Measurements from ENCODE around the gene ANKFY1.

Gene ANKFY1

DNA sequence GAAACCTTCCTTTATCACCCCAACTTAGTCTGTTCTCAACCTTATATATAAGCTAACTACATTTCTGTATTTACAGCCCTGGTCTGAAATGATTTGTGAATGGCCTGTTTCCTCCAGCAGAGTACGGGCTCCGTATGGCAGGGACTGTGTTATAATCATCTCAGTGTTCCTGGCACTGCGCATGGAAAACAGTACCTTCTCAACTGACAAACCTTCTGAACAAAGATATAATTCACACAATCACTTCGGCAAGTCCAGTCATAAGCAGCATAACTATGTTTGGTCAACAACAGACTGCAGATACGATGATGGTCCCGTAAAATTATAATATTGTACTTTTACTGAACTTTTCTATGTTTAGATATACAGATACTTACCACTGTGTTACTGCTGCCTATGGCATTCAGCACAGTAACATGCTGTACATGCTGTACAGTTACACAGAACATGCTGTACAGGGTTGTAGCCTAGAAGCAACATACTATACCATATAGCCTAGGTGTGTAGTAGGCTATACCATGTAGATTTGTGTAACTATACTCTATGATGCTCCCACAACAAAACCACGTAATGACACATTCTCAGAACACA lies 30.0 kb downstream of the ANKFY1 start:
- Histone ChIP-seq H3K4me3 (ENCODE audit: low read depth, low read length) (no peak overlapping the region), H3K27ac (ENCODE audit: extremely low read depth, low read depth, low read length) (no peak overlapping the region), H3K36me3 (ENCODE audit: control insufficient read depth in 2 of 2, insufficient read depth in 1 of 2, low read length in 2 of 2) (peaks cover 57 to 58% of the 10 kb centered on the region in 2 experiments), H3K9me3 (ENCODE audit: control insufficient read depth, insufficient read depth, low read depth, low read length) (no peaks in the 10 kb centered on the region), H3K4me1 (ENCODE audit: control insufficient read depth, insufficient read depth, low read length) (peaks cover 5% of the 10 kb centered on the region)
- no peak for TF ChIP-seq GLI4 (tag by site-specific recombination; IDR thresholded peaks at IDR 0.05)
- no peak for TF ChIP-seq ZNF274 (IDR thresholded peaks at IDR 0.05; ENCODE audit: low read length)
- no peak for TF ChIP-seq ZNF274 (tag by site-specific recombination; IDR thresholded peaks at IDR 0.05; ENCODE audit: borderline replicate concordance)
- no peak for TF ChIP-seq KLF10 (tag by site-specific recombination; IDR thresholded peaks at IDR 0.05)
- no peak for TF ChIP-seq ZNF426 (tag by site-specific recombination; IDR thresholded peaks at IDR 0.05)
- no peak for TF ChIP-seq MEIS1 (CRISPR knock-in tag; IDR thresholded peaks at IDR 0.05; ENCODE audit: borderline replicate concordance)
- TF ChIP-seq, protein P1, sequence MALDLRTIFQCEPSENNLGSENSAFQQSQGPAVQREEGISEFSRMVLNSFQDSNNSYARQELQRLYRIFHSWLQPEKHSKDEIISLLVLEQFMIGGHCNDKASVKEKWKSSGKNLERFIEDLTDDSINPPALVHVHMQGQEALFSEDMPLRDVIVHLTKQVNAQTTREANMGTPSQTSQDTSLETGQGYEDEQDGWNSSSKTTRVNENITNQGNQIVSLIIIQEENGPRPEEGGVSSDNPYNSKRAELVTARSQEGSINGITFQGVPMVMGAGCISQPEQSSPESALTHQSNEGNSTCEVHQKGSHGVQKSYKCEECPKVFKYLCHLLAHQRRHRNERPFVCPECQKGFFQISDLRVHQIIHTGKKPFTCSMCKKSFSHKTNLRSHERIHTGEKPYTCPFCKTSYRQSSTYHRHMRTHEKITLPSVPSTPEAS (tag by site-specific recombination; IDR thresholded peaks at IDR 0.05): no peak
- TF ChIP-seq PRDM4 (tag by site-specific recombination; IDR thresholded peaks at IDR 0.05): no peak
- TF ChIP-seq TSHZ1 (tag by site-specific recombination; IDR thresholded peaks at IDR 0.05; ENCODE audit: borderline replicate concordance): no peak
- TF ChIP-seq, protein P2, sequence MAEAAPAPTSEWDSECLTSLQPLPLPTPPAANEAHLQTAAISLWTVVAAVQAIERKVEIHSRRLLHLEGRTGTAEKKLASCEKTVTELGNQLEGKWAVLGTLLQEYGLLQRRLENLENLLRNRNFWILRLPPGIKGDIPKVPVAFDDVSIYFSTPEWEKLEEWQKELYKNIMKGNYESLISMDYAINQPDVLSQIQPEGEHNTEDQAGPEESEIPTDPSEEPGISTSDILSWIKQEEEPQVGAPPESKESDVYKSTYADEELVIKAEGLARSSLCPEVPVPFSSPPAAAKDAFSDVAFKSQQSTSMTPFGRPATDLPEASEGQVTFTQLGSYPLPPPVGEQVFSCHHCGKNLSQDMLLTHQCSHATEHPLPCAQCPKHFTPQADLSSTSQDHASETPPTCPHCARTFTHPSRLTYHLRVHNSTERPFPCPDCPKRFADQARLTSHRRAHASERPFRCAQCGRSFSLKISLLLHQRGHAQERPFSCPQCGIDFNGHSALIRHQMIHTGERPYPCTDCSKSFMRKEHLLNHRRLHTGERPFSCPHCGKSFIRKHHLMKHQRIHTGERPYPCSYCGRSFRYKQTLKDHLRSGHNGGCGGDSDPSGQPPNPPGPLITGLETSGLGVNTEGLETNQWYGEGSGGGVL (tag by site-specific recombination; IDR thresholded peaks at IDR 0.05): no peak
- TF ChIP-seq ZNF423 (tag by site-specific recombination; IDR thresholded peaks at IDR 0.05): no peak
- no peak for TF ChIP-seq ZFHX2 (tag by site-specific recombination; conservative IDR thresholded peaks at IDR 0.05)
- TF ChIP-seq ZNF624 (tag by site-specific recombination; IDR thresholded peaks at IDR 0.05): no peak
- no peak for TF ChIP-seq FEZF1 (tag by site-specific recombination; IDR thresholded peaks at IDR 0.05)
- TF ChIP-seq ZNF155 (tag by site-specific recombination; IDR thresholded peaks at IDR 0.05): no peak
- TF ChIP-seq ZNF639 (tag by site-specific recombination; IDR thresholded peaks at IDR 0.05): no peak
- TF ChIP-seq ZSCAN23 (tag by site-specific recombination; IDR thresholded peaks at IDR 0.05): no peak
- TF ChIP-seq MZF1 (tag by site-specific recombination; IDR thresholded peaks at IDR 0.05; ENCODE audit: borderline replicate concordance): no peak
- TF ChIP-seq, protein P3, sequence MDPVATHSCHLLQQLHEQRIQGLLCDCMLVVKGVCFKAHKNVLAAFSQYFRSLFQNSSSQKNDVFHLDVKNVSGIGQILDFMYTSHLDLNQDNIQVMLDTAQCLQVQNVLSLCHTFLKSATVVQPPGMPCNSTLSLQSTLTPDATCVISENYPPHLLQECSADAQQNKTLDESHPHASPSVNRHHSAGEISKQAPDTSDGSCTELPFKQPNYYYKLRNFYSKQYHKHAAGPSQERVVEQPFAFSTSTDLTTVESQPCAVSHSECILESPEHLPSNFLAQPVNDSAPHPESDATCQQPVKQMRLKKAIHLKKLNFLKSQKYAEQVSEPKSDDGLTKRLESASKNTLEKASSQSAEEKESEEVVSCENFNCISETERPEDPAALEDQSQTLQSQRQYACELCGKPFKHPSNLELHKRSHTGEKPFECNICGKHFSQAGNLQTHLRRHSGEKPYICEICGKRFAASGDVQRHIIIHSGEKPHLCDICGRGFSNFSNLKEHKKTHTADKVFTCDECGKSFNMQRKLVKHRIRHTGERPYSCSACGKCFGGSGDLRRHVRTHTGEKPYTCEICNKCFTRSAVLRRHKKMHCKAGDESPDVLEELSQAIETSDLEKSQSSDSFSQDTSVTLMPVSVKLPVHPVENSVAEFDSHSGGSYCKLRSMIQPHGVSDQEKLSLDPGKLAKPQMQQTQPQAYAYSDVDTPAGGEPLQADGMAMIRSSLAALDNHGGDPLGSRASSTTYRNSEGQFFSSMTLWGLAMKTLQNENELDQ (tag by site-specific recombination; IDR thresholded peaks at IDR 0.05; ENCODE audit: low read depth): no peak
- TF ChIP-seq SCRT1 (tag by site-specific recombination; IDR thresholded peaks at IDR 0.05; ENCODE audit: borderline replicate concordance): no peak
- no peak for TF ChIP-seq KLF9 (tag by site-specific recombination; IDR thresholded peaks at IDR 0.05; ENCODE audit: low read depth)
- ChIA-PET CTCF (interaction anchor here (0.6 to 1.7 kb wide), 5 partner anchors 18 to 1351 kb away, joined by 3 to 7 read pairs (median 4); no protein-coding TSS in a partner anchor), POLR2A (interaction anchor here (1.1 to 1.3 kb wide), 2 partner anchors 10 to 14 kb away, joined by 3 to 4 read pairs; no protein-coding TSS in a partner anchor)

Data from HEK293 (cell line).